Measurements from ENCODE around the gene LCN2.

The LCN2 gene

DNA sequence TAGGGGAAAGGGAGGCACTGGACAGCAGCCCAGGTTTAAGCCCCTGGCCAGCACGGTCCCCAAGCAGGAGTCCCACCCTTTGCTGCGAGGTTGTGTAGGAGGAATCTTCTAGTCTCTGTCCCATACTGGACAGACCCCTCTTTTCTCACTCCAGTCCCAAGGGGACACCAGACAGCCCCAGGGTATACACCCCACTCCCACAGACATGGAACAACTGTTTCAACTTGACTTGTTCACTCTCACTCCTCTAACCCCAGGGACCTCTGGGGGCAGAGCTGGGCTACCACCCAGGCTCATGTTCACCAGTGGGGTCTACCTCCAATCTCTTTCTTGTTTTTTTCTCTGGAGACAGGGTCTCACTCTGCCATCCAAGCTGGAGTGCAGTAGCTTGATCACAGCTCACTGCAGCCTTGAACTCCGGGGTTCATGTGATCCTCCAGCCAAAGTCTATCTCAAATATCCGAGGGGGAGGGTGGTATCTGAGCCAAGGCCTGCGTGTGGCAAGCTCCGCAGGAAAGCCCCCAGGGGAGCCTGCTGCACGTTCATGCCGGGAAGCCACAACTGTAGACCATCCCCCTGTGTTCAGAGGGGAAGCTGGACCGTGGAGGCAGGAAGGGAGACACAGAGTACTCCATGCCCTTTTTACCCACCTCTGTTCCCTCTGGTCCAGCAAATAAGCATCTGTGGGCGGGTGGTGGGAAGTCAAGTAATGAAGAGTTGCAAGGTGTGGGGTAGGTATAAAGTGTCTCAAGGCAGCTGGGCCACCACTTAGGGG, 23.5 kb upstream of the LCN2 start:
- Histone ChIP-seq H2AFZ (ENCODE audit: low read depth, low read length, severe bottlenecking) (no peak overlapping the region), H3K4me2 (ENCODE audit: low read depth, low read length, poor library complexity, severe bottlenecking) (peak overlapping the region; percentile 84), H3K27ac (ENCODE audit: low read depth, low read length) (peak overlapping the region; percentile 23), H3F3A (ENCODE audit: insufficient read depth) (no peaks in the 10 kb centered on the region), H3K9me2 (replicated peaks; ENCODE audit: insufficient read depth, low read length) (no peaks in the 10 kb centered on the region), H3K9ac (ENCODE audit: low read length) (peak overlapping the region; percentile 92), H3K27me3 (ENCODE audit: low read length) (no peaks in the 10 kb centered on the region), H3K36me3 (ENCODE audit: low read length) (no peaks in the 10 kb centered on the region), H4K20me1 (ENCODE audit: low read depth, low read length) (no peaks in the 10 kb centered on the region; the same call in 1 of the 2 replicates), H3K79me2 (ENCODE audit: insufficient read depth, low read length) (peaks cover 20% of the 10 kb centered on the region), H3K9me3 (ENCODE audit: insufficient read depth, low read length) (no peaks in the 10 kb centered on the region), H3K4me3 (ENCODE audit: insufficient read depth, low read length, poor library complexity, severe bottlenecking) (peak overlapping the region; percentile 91)
- TF ChIP-seq, protein P1, sequence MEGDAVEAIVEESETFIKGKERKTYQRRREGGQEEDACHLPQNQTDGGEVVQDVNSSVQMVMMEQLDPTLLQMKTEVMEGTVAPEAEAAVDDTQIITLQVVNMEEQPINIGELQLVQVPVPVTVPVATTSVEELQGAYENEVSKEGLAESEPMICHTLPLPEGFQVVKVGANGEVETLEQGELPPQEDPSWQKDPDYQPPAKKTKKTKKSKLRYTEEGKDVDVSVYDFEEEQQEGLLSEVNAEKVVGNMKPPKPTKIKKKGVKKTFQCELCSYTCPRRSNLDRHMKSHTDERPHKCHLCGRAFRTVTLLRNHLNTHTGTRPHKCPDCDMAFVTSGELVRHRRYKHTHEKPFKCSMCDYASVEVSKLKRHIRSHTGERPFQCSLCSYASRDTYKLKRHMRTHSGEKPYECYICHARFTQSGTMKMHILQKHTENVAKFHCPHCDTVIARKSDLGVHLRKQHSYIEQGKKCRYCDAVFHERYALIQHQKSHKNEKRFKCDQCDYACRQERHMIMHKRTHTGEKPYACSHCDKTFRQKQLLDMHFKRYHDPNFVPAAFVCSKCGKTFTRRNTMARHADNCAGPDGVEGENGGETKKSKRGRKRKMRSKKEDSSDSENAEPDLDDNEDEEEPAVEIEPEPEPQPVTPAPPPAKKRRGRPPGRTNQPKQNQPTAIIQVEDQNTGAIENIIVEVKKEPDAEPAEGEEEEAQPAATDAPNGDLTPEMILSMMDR (IDR thresholded peaks at IDR 0.05; ENCODE audit: insufficient read depth, low read length, poor library complexity, severe bottlenecking), result no peak
- TF ChIP-seq EZH2phosphoT487 (conservative IDR thresholded peaks at IDR 0.05; ENCODE audit: low read length), result no peak

DNA sequence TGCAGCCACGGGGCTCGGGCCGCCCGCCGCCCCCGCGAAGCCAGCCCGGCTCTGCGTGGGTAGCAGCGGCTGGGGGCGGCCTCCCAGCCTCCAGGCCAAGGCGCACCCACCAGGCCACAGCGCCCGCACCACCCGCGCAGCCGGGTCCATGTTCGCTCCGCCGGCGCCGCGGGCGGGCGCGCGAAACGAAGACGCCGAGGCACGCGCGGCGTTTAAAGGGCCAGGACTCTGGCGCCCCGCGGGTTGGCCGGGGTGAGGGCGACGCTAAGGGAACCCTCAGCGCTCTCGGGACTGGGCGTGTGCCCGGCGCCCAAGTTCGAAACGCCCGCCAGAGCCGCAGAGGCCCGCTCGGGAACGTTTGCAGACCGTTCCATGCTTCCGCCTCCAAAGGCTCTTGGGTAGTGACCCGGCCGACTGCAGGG, 21.7 kb upstream of the LCN2 start, which contains the start of gene PTGES2:
PTGES2 (minus strand) TSS at position 162 of the 422 bp plus-strand sequence; CDS start at position 150, 12 bp downstream.
- Histone ChIP-seq H4K20me1 (ENCODE audit: low read depth, low read length) (no peaks in the 10 kb centered on the region; the same call in 1 of the 2 replicates), H2AFZ (ENCODE audit: low read depth, low read length, severe bottlenecking) (peak within 1 kb of the TSS; percentile 94), H3K4me3 (ENCODE audit: insufficient read depth, low read length, poor library complexity, severe bottlenecking) (peak within 1 kb of the TSS; percentile 91), H3K9me2 (replicated peaks; ENCODE audit: insufficient read depth, low read length) (no peaks in the 10 kb centered on the region), H3K79me2 (ENCODE audit: insufficient read depth, low read length) (peaks cover 20% of the 10 kb centered on the region), H3K27me3 (ENCODE audit: low read length) (no peaks in the 10 kb centered on the region), H3K9ac (ENCODE audit: low read length) (peak within 1 kb of the TSS; percentile 92), H3K27ac (ENCODE audit: low read depth, low read length) (peak within 1 kb of the TSS; percentile 93), H3K4me2 (ENCODE audit: low read depth, low read length, poor library complexity, severe bottlenecking) (peak within 1 kb of the TSS; percentile 84), H3F3A (ENCODE audit: insufficient read depth) (no peaks in the 10 kb centered on the region), H3K9me3 (ENCODE audit: insufficient read depth, low read length) (no peaks in the 10 kb centered on the region), H3K36me3 (ENCODE audit: low read length) (no peaks in the 10 kb centered on the region)
- TF ChIP-seq EZH2phosphoT487 (conservative IDR thresholded peaks at IDR 0.05; ENCODE audit: low read length), result no peak
- TF ChIP-seq, protein P1 (IDR thresholded peaks at IDR 0.05; ENCODE audit: insufficient read depth, low read length, poor library complexity, severe bottlenecking), result no peak

DNA sequence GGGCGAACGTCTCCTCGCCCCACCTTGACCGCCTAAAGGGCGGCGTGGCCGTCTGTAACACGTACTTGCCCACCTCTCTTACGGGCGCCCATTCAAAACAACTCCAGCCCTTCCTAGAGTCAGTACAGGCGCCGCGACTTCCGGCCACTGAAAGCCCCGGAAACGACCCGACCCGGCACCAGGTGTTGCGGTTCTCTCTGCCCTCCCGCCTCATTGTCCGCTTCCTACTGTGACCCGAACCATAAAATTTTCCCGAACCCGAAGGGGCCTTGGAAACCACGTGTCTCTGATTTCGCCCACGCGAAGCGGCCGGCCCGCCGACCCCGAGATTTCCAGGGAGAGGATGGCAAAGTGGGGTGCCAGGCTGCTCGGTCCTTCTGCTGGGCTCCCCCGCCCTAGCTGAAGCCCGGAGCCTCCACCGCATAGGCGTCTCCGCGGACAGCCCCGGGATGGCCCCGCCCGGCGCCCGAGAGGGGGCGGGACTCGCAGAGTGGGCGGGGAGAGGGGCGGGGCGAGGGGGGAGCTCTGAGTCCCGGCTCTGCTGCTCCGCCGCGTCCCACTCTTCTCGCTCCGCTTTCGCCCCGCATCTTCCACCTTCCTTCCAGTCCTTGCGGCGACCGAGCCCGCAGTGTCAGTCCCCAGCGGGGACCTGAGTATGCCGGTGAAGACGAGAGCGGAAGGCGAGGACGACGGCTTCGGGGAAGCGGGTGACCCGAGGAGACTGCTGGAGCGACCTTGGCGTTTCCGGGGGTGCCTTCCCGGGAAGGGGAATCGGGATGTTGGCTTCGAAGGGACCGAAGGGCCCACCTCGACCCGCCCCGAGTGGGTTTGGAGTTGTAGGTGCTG, 21.0 kb upstream of the LCN2 start:
- H3K36me3 ChIP-seq (ENCODE audit: low read length), result no peaks in the 10 kb centered on the region
- TF ChIP-seq EZH2phosphoT487 (conservative IDR thresholded peaks at IDR 0.05; ENCODE audit: low read length), result no peak
- TF ChIP-seq, protein P1 (IDR thresholded peaks at IDR 0.05; ENCODE audit: insufficient read depth, low read length, poor library complexity, severe bottlenecking), result no peak
- H2AFZ ChIP-seq (ENCODE audit: low read depth, low read length, severe bottlenecking), result peak overlapping the region; percentile 94
- peak overlapping the region; percentile 92 for H3K9ac ChIP-seq (ENCODE audit: low read length)
- H3K9me2 ChIP-seq (replicated peaks; ENCODE audit: insufficient read depth, low read length), result no peaks in the 10 kb centered on the region
- no peaks in the 10 kb centered on the region; the same call in 1 of the 2 replicates for H4K20me1 ChIP-seq (ENCODE audit: low read depth, low read length)
- H3K4me2 ChIP-seq (ENCODE audit: low read depth, low read length, poor library complexity, severe bottlenecking), result peak overlapping the region; percentile 84
- no peaks in the 10 kb centered on the region for H3K9me3 ChIP-seq (ENCODE audit: insufficient read depth, low read length)
- peak overlapping the region; percentile 91 for H3K4me3 ChIP-seq (ENCODE audit: insufficient read depth, low read length, poor library complexity, severe bottlenecking)
- no peaks in the 10 kb centered on the region for H3F3A ChIP-seq (ENCODE audit: insufficient read depth)
- H3K27ac ChIP-seq (ENCODE audit: low read depth, low read length), result peak overlapping the region; percentile 93
- no peaks in the 10 kb centered on the region for H3K27me3 ChIP-seq (ENCODE audit: low read length)
- peaks cover 20% of the 10 kb centered on the region for H3K79me2 ChIP-seq (ENCODE audit: insufficient read depth, low read length)
